GM21786 (cell line): ENCODE results near the gene ALDH2.
"Not testable (repeated sequence)": the region's sequence is repeated elsewhere in the genome, so short reads cannot be mapped to it uniquely, and the experiment has no call there.

Source experiments
- ATAC-seq: cut with Tn5 transposase; IDR thresholded peaks from one replicate; pipeline ENCODE4 v1.9.1; 2021; ENCODE audit not compliant: unreplicated experiment

The ALDH2 gene

DNA sequence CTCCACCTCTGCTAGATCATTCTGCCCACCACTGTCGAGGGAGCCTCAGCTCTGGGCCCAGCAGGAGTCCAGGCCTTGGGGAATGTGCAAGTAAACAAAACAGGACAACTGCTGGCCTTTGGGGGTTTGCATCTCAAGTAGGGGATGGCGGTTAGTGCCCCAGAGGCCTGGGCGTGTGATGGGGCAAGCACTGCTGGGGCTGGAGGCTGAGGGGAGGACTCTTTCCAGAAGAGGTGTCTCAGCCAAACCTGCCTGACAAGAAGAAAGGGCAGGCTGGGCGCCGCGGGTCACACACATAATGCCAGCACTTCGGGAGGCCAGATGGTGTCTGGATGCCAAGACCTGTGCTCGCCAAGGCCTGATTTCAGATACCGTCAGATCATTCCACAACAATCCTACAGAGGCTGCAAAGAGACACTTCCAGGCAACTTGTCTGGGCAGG lies 8.6 kb upstream of the ALDH2 start:
- no peak for ATAC-seq

DNA sequence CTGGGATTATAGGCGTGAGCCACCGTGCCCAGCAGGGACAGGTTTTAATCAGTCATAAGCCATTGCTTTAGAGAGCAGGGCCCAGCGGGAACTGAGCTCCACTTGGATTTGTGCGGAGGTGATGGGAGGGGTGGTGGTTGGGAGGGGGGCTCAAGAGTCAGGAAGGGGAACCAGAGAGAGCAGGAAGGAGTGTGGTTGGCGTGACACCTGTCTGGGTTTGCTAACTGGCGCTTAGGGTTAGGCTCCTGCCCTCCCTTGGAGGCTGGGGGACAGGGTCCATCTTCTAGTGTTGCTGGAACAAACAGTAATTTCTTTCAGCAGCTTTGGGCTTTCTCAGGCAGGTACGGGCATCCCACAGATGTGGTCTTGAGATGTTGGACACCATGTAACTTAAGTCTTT lies 7.5 kb upstream of the ALDH2 start:
- ATAC-seq, result no peak

DNA sequence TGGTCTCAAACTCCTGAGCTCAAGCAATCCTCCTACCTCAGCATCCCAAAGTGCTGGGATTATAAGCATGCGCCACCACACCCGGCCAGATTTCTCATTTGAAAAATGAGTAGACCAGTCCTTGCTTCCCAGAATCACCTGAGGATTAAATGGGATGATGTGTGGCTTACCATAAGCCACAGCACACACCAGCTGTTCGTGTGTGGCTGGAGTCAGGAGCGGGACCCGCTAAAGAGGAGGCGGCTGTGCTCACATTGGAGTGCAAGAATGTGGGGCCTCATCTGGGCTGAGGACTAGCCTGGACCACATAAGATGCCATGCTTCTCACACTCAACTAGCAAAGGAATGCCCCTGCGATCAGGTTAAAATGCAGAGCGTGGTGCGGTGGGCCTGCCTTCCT lies 6.7 kb upstream of the ALDH2 start:
- ATAC-seq, result no peak

DNA sequence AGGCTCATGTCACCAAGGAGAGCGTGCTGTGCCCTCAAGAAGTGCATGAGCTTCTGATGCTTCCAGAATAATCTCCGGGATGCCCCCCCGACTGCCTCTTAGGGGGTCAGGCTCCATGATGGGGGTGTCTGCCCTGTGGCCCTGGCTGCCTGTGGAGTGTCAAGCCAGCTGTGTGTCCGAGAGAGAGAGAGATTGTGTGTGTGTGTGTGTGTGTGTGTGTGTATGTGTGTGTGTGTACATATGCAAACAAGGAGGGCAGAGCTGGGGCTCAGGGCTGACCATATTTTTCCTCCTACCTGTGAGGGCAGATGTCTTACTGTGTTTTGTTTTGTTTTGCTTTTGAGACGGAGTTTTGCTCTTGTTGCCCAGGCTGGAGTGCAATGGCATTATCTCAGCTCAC lies 5.6 kb upstream of the ALDH2 start:
- ATAC-seq, result no peak

DNA sequence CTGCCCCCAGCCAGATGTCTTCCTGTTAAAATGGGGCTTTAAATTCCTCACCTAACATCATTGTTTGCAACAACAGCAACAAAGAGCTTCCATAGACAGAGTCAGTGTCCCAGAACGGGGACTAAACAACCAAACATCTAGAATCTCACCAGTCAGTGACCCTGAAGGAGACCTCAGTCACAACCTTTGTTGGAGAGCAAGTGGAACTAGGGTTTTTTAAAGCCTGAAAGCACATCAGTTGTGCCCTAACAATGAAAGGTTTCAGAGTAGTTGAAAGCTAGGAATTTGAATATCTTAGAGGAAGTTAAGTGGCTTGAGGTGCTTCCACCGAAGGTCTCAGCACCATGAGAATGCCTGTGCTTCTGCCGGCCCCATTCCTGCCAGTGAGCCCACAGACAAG lies 5.0 kb upstream of the ALDH2 start:
- no peak for ATAC-seq

DNA sequence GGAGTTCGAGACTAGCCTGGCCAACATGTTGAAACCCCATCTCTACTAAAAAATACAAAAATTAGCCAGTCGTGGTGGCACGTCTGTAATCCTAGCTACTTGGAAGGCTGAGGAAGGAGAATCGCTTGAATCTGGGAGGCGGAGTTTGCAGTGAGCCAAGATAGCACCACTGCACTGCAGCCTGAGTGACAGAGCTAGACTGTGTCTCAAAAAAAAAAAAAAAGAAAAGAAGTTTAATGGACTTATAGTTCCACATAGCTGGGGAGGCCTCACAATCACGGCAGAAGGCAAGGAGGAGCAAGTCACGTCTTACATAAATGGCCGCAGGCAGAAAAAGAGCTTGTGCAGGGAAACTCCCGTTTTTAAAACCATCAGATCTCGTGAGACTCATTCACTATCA lies 3.2 kb upstream of the ALDH2 start:
- ATAC-seq, result not testable (repeated sequence)

DNA sequence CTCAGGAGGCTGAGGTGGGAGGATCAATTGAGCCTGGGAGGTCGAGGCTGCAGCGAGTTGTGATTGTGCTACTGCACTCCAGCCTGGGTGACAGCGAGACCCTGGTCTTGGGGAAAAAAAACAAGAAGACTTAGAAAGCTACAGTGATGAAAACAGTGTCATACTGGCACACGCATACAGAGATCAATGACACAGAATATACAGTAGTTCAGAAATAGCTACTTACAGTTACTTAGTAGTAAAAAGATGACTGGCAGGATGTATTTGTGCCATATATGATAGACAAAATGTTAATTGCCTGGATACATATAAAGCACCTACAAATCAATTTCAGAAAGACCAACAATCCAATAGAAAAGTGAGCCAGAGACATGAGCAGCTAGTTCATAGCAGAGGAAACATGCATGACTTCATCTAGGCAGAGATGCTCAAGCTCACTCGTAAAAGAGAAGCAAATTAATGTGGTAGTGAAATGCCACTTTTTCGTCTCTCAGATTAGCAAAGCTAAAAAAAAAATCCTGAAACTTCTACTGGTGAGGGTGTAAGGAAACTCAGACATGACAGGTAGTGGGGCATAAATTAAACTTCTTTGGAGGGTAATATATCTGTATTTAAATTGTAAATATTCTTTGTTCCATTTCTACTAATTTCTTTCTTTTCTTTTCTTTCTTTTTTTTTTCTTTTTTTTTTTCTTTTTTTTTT lies 2.5 kb upstream of the ALDH2 start:
- ATAC-seq, result peak; percentile 55

DNA sequence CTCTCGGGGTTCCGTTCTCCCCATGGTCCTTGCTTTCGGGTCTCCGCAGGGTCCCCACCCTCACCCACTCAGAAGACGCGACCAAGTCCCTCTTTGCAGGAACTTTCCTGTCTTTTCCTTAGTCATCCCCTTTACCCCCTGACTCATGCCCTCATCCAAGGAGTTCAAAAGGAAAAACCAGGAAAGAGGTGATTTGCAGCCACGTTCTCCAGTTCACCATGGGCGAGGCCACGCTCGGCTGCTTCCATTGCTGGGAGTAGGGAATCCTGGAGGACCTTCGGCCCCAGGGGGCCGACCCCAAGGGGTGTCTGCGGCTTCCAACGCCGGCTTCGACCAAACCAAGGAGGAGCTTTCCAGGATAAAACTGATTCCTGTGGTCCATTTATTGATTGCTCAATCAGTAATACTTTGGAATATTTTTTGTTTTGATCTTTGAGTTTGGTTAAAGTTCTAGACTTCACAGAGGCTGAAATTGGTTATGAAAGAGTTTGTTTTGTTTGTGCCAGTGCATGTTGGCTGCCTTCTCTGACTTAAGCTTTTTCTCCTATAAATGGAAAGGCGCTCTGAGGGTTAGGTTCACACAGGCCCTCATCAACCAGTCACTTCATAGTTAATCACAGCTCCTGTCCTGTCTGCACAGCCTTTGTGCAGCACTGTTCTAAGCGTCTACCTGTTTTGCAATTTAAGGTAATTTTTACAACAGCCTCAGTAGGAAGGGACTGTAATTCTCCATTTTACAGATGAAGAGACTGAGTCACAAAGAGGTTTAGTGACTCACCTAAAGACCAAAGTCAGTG lies 827 bp downstream of the ALDH2 start:
- ATAC-seq, result no peak

DNA sequence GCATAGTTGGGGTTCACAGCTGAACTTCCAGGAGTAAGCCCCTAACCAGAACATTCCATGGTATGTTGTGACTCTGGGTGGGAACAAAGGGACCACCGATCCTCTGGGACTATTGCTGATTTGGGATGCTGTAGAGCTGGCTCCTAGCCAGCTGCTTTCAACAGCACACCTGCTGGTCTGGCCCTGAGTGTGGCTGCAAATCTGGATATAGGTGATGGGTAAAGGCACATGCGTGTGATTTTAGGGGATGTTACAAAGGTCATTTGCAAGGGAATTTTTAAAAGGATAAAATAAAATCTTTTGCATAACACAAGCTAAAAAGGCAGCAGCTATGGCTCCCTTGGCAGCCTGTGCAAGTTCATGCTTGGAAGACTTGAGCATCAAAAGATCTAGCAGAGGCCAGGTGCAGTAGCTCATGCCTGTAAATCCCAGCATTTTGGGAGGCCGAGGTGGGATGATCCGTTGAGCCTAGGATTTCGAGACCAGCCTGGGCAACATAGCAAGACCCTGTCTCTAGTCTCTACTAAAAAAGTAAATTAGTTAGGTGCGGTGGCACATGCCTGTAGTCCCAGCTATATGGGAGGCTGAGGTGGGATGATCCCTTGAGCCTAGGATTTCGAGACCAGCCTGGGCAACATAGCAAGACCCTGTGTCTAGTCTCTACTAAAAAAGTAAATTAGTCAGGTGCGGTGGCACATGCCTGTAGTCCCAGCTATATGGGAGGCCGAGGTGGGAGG lies 1.6 kb downstream of the ALDH2 start:
- ATAC-seq, result no peak

DNA sequence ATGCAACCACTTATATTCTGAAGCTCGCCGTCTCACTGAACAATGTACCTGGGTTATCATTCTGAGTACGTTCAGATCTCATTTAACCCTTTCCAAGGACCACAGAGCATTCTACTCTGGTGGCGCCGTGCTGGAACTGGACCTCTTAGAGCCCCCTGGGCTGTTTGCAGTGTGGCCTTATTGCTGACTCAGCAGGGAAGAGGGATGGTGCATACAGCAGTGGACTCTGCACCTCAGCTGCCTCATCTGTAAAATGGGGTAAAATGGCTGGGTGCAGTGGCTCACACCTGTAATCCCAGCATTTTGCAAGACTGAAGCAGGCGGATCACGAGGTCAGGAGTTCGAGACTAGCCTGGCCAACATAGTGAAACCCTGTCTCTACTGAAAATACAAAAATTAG lies 2.9 kb downstream of the ALDH2 start:
- ATAC-seq, result no peak

DNA sequence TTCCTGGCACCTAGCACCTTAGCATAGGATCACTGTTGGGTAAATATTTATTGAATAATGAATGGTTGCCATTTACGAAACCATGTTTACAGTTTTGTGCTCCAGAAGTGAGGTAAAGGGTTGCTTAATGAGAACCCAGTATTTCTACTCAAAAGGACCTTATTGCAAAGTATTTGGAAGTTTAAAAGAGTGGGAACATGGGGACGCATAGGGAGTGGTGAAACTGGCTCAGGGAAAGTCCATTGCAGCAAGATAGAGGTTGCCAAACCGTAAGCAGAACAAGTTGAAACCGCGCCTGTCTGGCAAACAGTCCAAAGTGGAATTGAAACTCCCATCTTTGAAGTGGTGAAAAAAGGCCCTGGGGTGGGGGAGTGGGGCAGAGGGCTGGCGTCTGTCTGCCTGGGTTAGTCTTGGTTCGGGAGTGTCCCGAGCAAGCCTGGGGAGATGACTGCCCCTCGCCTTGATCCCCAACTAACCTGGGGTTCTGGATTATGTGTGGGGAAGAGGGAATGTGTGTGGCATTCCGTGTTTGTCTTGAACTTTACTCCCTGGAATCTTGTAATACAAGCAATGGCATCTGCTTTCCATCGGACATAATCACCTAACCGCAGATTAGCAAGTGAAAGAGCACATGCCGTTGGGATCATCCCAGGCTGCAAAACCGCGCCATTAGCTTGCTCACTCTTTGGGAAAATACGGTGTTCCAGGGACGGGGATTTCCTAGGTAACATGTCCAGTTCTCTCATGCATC lies 7.2 kb downstream of the ALDH2 start:
- peak; percentile 69 for ATAC-seq

DNA sequence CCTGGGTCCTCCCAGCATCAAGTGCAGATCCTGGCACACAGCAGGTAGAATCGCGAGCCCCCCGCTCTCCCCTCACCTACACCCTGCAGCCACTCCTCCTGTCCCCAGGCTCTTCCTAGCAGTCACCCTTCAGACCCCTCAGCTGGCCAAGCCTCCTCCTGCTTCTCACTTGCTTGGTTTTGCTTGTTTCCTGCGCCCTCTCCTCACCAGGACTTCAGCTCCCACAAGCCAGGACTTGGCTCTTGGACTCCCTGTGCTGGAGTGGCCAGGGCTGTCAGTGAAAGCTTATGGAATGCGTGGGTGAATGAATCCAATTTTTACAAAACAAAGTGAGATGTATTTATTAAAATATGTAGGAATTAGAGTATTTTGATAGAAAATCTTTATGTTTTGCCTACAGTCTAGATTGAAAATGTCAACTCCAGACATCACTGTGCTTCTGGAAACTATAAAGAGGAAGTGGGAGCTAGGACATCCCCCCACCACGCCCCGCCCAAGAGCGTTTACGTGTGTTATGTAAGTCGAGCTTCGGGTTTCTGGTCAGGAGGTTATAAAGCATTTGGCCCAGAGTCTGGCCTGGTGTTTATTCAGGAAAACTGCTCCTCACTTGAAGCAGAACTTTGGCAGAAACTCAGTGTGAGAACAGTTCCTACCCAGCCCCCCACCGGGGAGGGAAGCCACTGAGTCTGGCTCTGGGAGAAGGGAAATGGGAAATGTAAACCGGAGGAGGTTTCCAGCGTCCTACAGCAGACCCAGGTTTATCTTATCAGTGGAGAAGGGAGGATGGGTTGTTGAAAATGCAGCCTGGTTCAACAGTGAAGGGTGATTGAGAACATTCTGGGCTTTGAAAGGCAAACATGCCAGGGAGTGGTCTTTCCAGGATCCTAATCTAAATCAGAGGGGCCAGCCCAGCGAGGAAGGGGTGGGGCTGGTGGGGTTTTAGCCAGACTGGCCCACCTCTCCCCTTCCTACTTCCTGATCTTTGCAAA lies 8.8 kb downstream of the ALDH2 start:
- peak; percentile 69 for ATAC-seq

DNA sequence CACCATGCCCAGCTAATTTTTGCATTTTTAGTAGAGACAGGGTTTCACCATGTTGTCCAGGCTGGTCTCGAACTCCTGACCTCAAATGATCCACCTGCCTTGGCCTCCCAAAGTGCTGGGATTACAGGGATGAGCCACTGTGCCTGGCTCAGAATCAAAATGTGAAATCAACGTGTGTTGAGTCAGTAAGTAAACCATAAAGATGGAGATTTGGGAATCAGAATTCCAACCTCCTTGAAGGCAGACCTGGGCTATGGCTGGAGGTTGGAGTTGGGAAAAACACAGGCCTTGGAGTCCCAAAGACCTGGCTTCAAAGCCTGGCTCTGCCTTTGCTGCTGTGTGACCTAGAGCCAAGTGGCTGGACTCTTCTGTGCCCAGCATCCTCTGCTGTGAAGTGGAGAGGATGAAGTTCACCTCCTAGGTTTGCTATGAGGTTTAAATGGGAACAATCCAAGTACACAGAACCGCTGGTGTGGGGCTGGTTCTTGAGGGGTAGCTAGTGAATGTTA lies 10.2 kb downstream of the ALDH2 start:
- no peak for ATAC-seq

DNA sequence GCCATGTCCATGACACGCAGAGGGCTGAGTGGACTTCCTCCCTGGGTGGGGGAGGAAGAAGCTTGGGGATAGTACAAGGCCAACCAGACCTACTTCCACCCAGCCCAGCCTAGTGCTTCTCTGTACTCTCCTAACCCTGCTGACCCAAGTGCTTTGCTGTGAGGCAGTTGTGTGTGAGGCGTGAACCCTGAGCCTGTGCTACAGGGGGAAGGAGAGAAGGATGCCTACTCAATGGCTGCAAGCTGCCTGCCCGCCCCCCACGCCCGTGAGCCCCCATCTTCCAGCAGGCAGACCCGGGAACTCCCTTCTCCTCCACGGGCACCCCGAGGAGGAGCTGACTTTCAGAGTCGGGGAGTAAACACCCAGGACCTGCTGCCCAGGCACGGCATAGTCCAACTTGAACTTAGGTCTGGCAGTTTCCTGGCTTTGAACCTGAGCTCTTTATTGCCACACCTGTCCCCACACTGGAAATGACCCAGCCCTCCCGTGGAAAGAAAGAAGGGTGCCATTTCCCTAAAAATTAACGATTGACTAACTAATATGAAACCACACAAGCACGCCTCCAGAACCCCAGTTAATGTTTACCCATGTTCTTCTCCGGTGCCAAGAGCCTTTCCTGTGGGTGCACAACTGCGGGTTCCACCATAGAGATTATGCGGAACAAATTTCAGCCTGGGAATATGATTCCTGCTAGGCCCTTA lies 10.8 kb downstream of the ALDH2 start:
- no peak for ATAC-seq

DNA sequence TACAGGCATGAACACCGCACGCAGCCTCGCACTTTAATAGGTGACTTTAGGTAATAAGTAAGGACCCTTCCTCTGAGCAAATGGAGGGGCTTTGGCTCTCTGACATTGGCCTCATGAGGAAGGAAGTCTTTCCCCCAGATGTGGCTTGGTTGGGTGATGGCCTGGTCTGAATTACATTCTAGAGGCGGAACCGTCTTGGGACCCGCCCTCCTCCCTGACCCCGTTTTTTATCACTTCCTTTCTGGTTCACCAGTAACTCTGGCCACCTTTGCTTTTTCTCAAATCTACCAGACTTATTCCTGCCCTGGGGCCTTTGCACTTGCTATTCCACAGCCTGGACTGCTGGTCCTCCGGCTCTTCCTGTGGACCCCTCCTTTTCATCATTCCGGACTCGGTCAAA lies 13.4 kb downstream of the ALDH2 start:
- no peak for ATAC-seq

DNA sequence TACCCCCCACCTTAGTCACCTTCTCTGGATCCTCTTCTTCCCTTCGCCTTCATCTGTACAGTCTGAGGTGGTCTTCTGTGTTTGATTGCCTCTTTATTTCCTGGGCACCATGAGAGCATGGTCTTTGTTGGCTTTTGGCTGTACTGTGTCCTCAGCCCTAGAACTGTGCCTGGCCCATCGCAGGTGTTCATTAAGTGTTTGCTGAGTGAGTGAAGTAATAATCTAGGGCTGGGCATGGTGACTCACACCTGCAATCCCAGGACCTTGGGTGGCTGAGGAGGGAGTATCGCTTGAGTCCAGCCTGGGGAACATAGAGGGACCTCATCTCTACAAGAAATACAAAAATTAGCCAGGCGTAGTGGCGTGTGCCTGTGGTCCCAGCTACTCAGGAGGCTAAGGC lies 13.9 kb downstream of the ALDH2 start:
- no peak for ATAC-seq

DNA sequence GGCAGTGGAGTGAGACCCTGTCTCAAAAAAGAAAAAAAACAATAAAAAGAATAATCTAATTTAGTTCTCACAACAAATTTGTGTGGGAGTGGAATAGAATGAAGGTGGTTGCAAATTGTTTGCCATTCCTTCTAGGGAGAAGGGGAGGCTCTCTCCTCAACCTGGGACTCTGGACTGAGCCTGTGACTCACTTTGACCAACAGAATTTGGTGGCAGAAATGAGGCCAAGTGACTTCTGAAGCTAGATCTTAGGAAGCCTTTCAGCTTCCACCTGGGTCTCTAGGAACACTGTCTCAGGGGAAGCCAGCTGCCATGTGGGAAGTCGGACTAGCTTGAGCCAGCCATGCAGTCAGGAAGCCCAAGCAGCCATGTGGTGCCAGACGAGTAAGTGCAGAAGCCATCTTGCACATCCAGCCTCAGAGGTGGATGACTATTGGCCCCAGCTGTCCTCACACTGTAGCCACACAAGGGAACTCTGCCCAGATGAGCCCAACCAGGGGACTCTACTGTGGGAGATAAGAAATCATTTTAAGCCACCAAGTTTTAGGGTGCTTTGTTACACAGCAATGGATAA lies 14.4 kb downstream of the ALDH2 start:
- ATAC-seq, result no peak

DNA sequence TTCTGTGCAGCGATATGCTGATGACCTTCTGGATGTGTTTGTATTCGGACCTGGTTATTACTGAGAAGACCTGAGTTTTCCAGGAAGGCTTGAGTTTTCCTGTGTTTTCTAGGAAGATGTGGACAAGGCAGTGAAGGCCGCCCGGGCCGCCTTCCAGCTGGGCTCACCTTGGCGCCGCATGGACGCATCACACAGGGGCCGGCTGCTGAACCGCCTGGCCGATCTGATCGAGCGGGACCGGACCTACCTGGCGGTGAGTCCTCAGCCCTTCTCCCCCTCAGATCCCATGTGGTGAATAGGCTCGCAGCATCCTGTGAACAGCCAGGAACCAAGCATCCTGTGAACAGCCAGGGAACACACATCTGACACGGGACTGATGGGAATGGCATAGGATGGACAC lies 16.3 kb downstream of the ALDH2 start:
- ATAC-seq, result no peak

DNA sequence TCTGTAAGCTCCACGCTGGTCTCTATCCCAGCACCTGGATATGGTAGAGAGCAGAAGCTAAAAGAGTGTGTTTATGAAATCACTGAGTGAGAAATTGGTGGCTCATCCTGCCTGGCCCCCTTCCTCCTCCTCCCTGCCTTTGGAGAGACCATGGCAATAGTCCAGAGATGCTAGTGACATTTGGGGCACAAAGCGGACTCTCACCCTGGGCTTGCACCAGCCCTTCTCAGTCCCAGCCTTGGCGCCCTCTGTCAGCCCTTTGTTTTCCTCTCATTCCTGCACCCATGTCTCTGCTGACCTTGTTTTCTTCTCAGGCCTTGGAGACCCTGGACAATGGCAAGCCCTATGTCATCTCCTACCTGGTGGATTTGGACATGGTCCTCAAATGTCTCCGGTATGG lies 18.2 kb downstream of the ALDH2 start:
- ATAC-seq, result no peak
